Measurements from ENCODE around the gene FEZ2. TPM values are rescaled to one million over a fixed set of nuclear protein-coding genes. Genes with fewer than 3 reads are reported as not detected.

Gene FEZ2
- total and polyA plus RNA-seq, 9 of the 15 experiments (the other 6 are each of a cell fraction or from before 2014, with no cell fraction given) = 9.9 to 35.5 (median 20.1) TPM

GRCh38 chr2:36597532-36598377, at the start of gene FEZ2 (continued):
- TF ChIP-seq SPI1 (IDR thresholded peaks at IDR 0.05; ENCODE audit: borderline replicate concordance, low read depth, low read length) (no peak), NFYB (IDR thresholded peaks at IDR 0.05; ENCODE audit: extremely low read depth, insufficient read length) (no peak), ZFX (CRISPR knock-in tag; IDR thresholded peaks at IDR 0.05) (peak; percentile 88), EP400 (IDR thresholded peaks at IDR 0.05) (peak; percentile 50; the same call in 1 of the 2 replicates), ATF1 (CRISPR knock-in tag; IDR thresholded peaks at IDR 0.05) (no peak), ATF1 (tag; IDR thresholded peaks at IDR 0.05) (no peak), NR1H2 (CRISPR knock-in tag; IDR thresholded peaks at IDR 0.05) (no peak), ZNF644 (tag; IDR thresholded peaks at IDR 0.05; ENCODE audit: low read depth) (no peak), ZNF384 (IDR thresholded peaks at IDR 0.05; ENCODE audit: low read depth, low read length) (no peak), RB1 (IDR thresholded peaks at IDR 0.05; ENCODE audit: low read depth) (peak; percentile 53; the same call in 1 of the 2 replicates), GABPA (tag; conservative IDR thresholded peaks at IDR 0.05; ENCODE audit: low read depth) (peak; percentile 58), POLR2AphosphoS5 (IDR thresholded peaks at IDR 0.05; ENCODE audit: control insufficient read depth, insufficient read depth, low read depth, low read length) (peak; percentile 32; the same call in 1 of the 2 replicates), JUN (IDR thresholded peaks at IDR 0.05; ENCODE audit: borderline replicate concordance, low read depth, low read length) (no peak), JUN (CRISPR knock-in tag; IDR thresholded peaks at IDR 0.05; ENCODE audit: borderline replicate concordance) (no peak), ZBTB8A (IDR thresholded peaks at IDR 0.05; ENCODE audit: partially characterized antibody) (no peak), MGA (IDR thresholded peaks at IDR 0.05) (no peak), FOXK1 (CRISPR knock-in tag; IDR thresholded peaks at IDR 0.05; ENCODE audit: borderline replicate concordance) (no peak), SP1 (CRISPR knock-in tag; IDR thresholded peaks at IDR 0.05) (no peak; the same call in 1 of the 2 replicates)

All from K562 (cell line).